GM21825 (cell line): ENCODE results near the gene CCHCR1.
A peak's percentile ranks its signal among the peaks of the same experiment; 100 is the strongest.
"Not testable (repeated sequence)": the region's sequence is repeated elsewhere in the genome, so short reads cannot be mapped to it uniquely, and the experiment has no call there.

ENCODE experiments used
- ATAC-seq: cut with Tn5 transposase; IDR thresholded peaks from one replicate; pipeline ENCODE4 v1.9.1; 2021; ENCODE audit warnings: mild to moderate bottlenecking, moderate library complexity; ENCODE audit not compliant: unreplicated experiment

CCHCR1 gene

GRCh38 chr6:31157513-31158139 is at the start of gene CCHCR1:
Gene CCHCR1, minus strand, starts transcription at chr6:31157802. Its CDS starts 202 bp downstream, at chr6:31157600.
- no peak for ATAC-seq

GRCh38 chr6:31205638-31206037 is 48.0 kb upstream of the CCHCR1 start:
- no peak for ATAC-seq

- ATAC-seq, result no peak
Observed at GRCh38 chr6:31204751-31205145, 47.1 kb upstream of the CCHCR1 start.

GRCh38 chr6:31203345-31203979 is 45.9 kb upstream of the CCHCR1 start:
- ATAC-seq, result peak; percentile 51

GRCh38 chr6:31202259-31203166 is 44.9 kb upstream of the CCHCR1 start:
- ATAC-seq, result no peak

GRCh38 chr6:31199105-31199452 is 41.5 kb upstream of the CCHCR1 start:
- not testable (repeated sequence) for ATAC-seq

- peak; percentile 64 for ATAC-seq
Observed at GRCh38 chr6:31197559-31198305, 40.1 kb upstream of the CCHCR1 start.

GRCh38 chr6:31196251-31197022 is 38.8 kb upstream of the CCHCR1 start:
- not testable (repeated sequence) for ATAC-seq

GRCh38 chr6:31195308-31195979 is 37.8 kb upstream of the CCHCR1 start:
- ATAC-seq, result not testable (repeated sequence)

- no peak for ATAC-seq
Observed at GRCh38 chr6:31194061-31194834, 36.6 kb upstream of the CCHCR1 start.

- no peak for ATAC-seq
Observed at GRCh38 chr6:31193206-31193605, 35.6 kb upstream of the CCHCR1 start.

- ATAC-seq, result not testable (repeated sequence)
Observed at GRCh38 chr6:31192431-31193105, 35.0 kb upstream of the CCHCR1 start.

GRCh38 chr6:31190488-31190887 is 32.9 kb upstream of the CCHCR1 start:
- no peak for ATAC-seq

GRCh38 chr6:31189223-31189622 is 31.6 kb upstream of the CCHCR1 start:
- not testable (repeated sequence) for ATAC-seq

GRCh38 chr6:31187780-31188194 is 30.2 kb upstream of the CCHCR1 start:
- no peak for ATAC-seq

- no peak for ATAC-seq
Observed at GRCh38 chr6:31186052-31186734, 28.6 kb upstream of the CCHCR1 start.

- ATAC-seq, result not testable (repeated sequence)
Observed at GRCh38 chr6:31185695-31186051, 28.1 kb upstream of the CCHCR1 start.

- not testable (repeated sequence) for ATAC-seq
Observed at GRCh38 chr6:31183859-31184258, 26.3 kb upstream of the CCHCR1 start.
